GM12878 (cell line): ENCODE data around the gene RTP3. TPM values are rescaled to one million over a fixed set of nuclear protein-coding genes. Genes with fewer than 3 reads are reported as not detected.

Experiments used
- ATAC-seq: fragments of 200-7000 bp; cut with Tn5 transposase; 3 replicates; pipeline ENCODE4 v1.9.1; 2020; ENCODE audit warnings: mild to moderate bottlenecking, moderate library complexity
- BruUV-seq: library from RNA; stranded (reverse); fragments of 400-500 nt; replicated peaks from 2 replicates; lab custom pipeline; 2021; lab: Mats Ljungman, UMichigan
- CTCF ChIA-PET: fragments of 300-600 bp; sonication (Branson Sonifier 250); formaldehyde crosslinking; extraction: SDS; loops from one replicate; lab custom pipeline; 2021; ENCODE audit warnings: inconsistent platforms; lab: Yijun Ruan, JAX
- POLR2A ChIA-PET: fragments of 350-600 bp; formaldehyde crosslinking; extraction: SDS; loops from one replicate; lab custom pipeline; 2021; ENCODE audit warnings: inconsistent platforms; lab: Charles Lee
- RAD21 ChIA-PET: fragments of 300-600 bp; sonication (Branson Sonifier 250); formaldehyde crosslinking; loops from one replicate; lab custom pipeline; 2023; ENCODE audit warnings: antibody characterized with exemption; ENCODE audit not compliant: unreplicated experiment; lab: Charles Lee
- SMC1A ChIA-PET: fragments of 300-600 bp; sonication (Branson Sonifier 250); formaldehyde crosslinking; loops from one replicate; lab custom pipeline; 2023; ENCODE audit not compliant: unreplicated experiment, uncharacterized antibody; lab: Charles Lee
- DNase-seq: peaks from one replicate; pipeline ENCODE4 v3.0.0-alpha.2; 2011; ENCODE audit warnings: low read depth, low spot score
- FAIRE-seq: peaks from 3 replicates; lab custom pipeline; 2011; peaks lifted over from hg19 to GRCh38; lab: Jason Lieb, UNC
- H2AFZ ChIP-seq: 2 replicates; pipeline ENCODE4 v1.6.0; 2011; ENCODE audit warnings: low read depth, low read length, control low read depth; ENCODE audit not compliant: control insufficient read depth
- H3K27ac ChIP-seq: 2 replicates; pipeline ENCODE4 v1.5.1; 2011; ENCODE audit warnings: control low read depth; ENCODE audit not compliant: control insufficient read depth, insufficient read depth
- H3K27me3 ChIP-seq, 2 experiments: replicated peaks in 1 of 2; 2 replicates each; pipeline versions ENCODE4 v1.6.0 to v1.6.1; 2011; ENCODE audit warnings: low read length in 1 of 2; ENCODE audit not compliant: control insufficient read depth in 2 of 2, insufficient read depth in 2 of 2
- H3K36me3 ChIP-seq, 2 experiments: 2 replicates each; pipeline ENCODE4 v1.5.1; 2011; ENCODE audit warnings: low read length in 1 of 2; ENCODE audit not compliant: control insufficient read depth in 2 of 2, insufficient read depth in 2 of 2
- H3K4me1 ChIP-seq: 2 replicates; pipeline ENCODE4 v1.6.1; 2011; ENCODE audit warnings: mild to moderate bottlenecking, low read length, moderate library complexity, mixed read lengths; ENCODE audit not compliant: control insufficient read depth, insufficient read depth
- H3K4me2 ChIP-seq: 2 replicates; pipeline ENCODE4 v1.6.0; 2011; ENCODE audit warnings: control low read depth; ENCODE audit not compliant: control insufficient read depth, insufficient read depth
- H3K4me3 ChIP-seq: fragments of 200-600 bp; sonication (generic); 2 replicates; pipeline ENCODE4 v1.5.1; 2016
- H3K79me2 ChIP-seq: 2 replicates; pipeline ENCODE4 v1.6.0; 2011; ENCODE audit warnings: low read length; ENCODE audit not compliant: control insufficient read depth, insufficient read depth
- H3K9ac ChIP-seq: 2 replicates; pipeline ENCODE4 v1.8.0; 2011; ENCODE audit warnings: low read length, control low read depth, mixed read lengths; ENCODE audit not compliant: control insufficient read depth, insufficient read depth
- H3K9me3 ChIP-seq: replicated peaks from 3 replicates; pipeline ENCODE4 v1.5.1; 2011; ENCODE audit warnings: mild to moderate bottlenecking, low read length; ENCODE audit not compliant: control insufficient read depth, insufficient read depth
- H4K20me1 ChIP-seq: 2 replicates; pipeline ENCODE4 v1.6.0; 2011; ENCODE audit not compliant: control insufficient read depth, insufficient read depth
- BACH1 ChIP-seq: fragments of 450-650 bp; IDR thresholded peaks from 2 replicates; pipeline ENCODE4 v1.6.1; 2017; ENCODE audit warnings: mild to moderate bottlenecking, borderline replicate concordance
- CBFB ChIP-seq: IDR thresholded peaks from 2 replicates; pipeline ENCODE4 v1.6.1; 2016; ENCODE audit warnings: antibody characterized with exemption, low read depth
- KAT2A ChIP-seq: conservative IDR thresholded peaks from 2 replicates; pipeline ENCODE4 v1.6.1; 2011; ENCODE audit warnings: low read depth, low read length; ENCODE audit not compliant: control insufficient read depth
- MTA2 ChIP-seq: fragments of 450-650 bp; IDR thresholded peaks from 2 replicates; pipeline ENCODE4 v1.6.1; 2016; ENCODE audit warnings: low read depth, mild to moderate bottlenecking, moderate library complexity
- RUNX3 ChIP-seq: IDR thresholded peaks from 2 replicates; pipeline ENCODE4 v1.6.1; 2012; ENCODE audit warnings: low read length, inconsistent platforms
- STAT1 ChIP-seq: fragments of 450-650 bp; conservative IDR thresholded peaks from 2 replicates; pipeline ENCODE4 v1.6.1; 2014; ENCODE audit warnings: antibody characterized with exemption, mild to moderate bottlenecking
- SUZ12 ChIP-seq: fragments of 200-600 bp; sonication (generic); IDR thresholded peaks from one replicate; pipeline ENCODE4 v1.6.1; 2018; ENCODE audit warnings: antibody characterized with exemption, mild to moderate bottlenecking; ENCODE audit not compliant: unreplicated experiment
- TAF1 ChIP-seq: IDR thresholded peaks from 2 replicates; pipeline ENCODE4 v1.6.1; 2011; ENCODE audit warnings: mild to moderate bottlenecking, low read depth, low read length, borderline replicate concordance
- TCF3 ChIP-seq: IDR thresholded peaks from 2 replicates; pipeline ENCODE4 v1.6.1; 2012; ENCODE audit warnings: low read depth, mild to moderate bottlenecking, low read length, borderline replicate concordance; ENCODE audit not compliant: insufficient read depth
- ZNF384 ChIP-seq: IDR thresholded peaks from 2 replicates; pipeline ENCODE4 v1.6.1; 2012; ENCODE audit warnings: low read depth, mild to moderate bottlenecking, low read length, improper control_type of control experiment, borderline replicate concordance
- WGBS: methylation state at CpG from one replicate; pipeline ENCODE4 v1.1.6; 2016; ENCODE audit warnings: low lambda C conversion rate; ENCODE audit not compliant: insufficient replicate concordance, insufficient coverage; ENCODE audit errors: missing lambda C conversion rate; 5-methylcytosine and 5-hydroxymethylcytosine counted together
- in situ Hi-C: fragments of 300-500 bp; cut with MboI; formaldehyde crosslinking; loops from 9 replicates; pipeline ENCODE4 v1.14.3; 2018; ENCODE audit warnings: mixed read lengths
- intact Hi-C: fragments of 100-400 bp; cut with micrococcal nuclease; formaldehyde crosslinking; loops from one replicate; pipeline ENCODE4 v1.14.2; 2022; ENCODE audit not compliant: unreplicated experiment
- polyA plus RNA-seq, 11 experiments: library from polyadenylated mRNA; depleted of rRNA in 4 of 11; unstranded in 6 of 11; stranded (reverse) in 5 of 11; fragments of >200 nt; fragmentation: Nextera tagmentation in 4 of 11; fragmentation: Illumina TruSeq in 1 of 11; extraction: Ambion mirVana in 4 of 11; extraction: Trizol in 1 of 11; gene quantifications; 1 replicate in 1 of 11; 2 replicates in 10 of 11; pipeline versions ENCODE4 v1.2.1 to v1.2.3, GENCODE V29; 2011 to 2016; ENCODE audit warnings: inconsistent platforms in 2 of 11, missing spikeins in 2 of 11, low read depth in 1 of 11
- total RNA-seq, 4 experiments: library from RNA; depleted of rRNA in 3 of 4; stranded (reverse); fragments of >200 nt in 3 of 4; fragmentation: Illumina TruSeq in 1 of 4; extraction: Trizol in 1 of 4; gene quantifications; 2 replicates each; pipeline versions ENCODE4 v1.2.1 to v1.2.3, GENCODE V29; 2013 to 2021
- TF ChIP-seq, protein P1 (sequence below): IDR thresholded peaks from 2 replicates; pipeline ENCODE4 v1.6.1; 2011; ENCODE audit warnings: borderline replicate concordance, low read depth, mild to moderate bottlenecking, moderate library complexity, low read length; ENCODE audit not compliant: insufficient read depth, poor library complexity, severe bottlenecking
- TF ChIP-seq, protein P2 (sequence below): fragments of 450-650 bp; IDR thresholded peaks from 2 replicates; pipeline ENCODE4 v1.6.1; 2017; ENCODE audit warnings: antibody characterized with exemption, mild to moderate bottlenecking, moderate library complexity
- TF ChIP-seq, protein P3 (sequence below): fragments of 450-650 bp; IDR thresholded peaks from 2 replicates; pipeline ENCODE4 v1.6.1; 2016; ENCODE audit warnings: mild to moderate bottlenecking, moderate library complexity, borderline replicate concordance

The RTP3 gene
- total and polyA plus RNA-seq, 10 of the 15 experiments (the other 5 are each of a cell fraction or from before 2014, with no cell fraction given): 0.06 TPM; not detected in 9

DNA sequence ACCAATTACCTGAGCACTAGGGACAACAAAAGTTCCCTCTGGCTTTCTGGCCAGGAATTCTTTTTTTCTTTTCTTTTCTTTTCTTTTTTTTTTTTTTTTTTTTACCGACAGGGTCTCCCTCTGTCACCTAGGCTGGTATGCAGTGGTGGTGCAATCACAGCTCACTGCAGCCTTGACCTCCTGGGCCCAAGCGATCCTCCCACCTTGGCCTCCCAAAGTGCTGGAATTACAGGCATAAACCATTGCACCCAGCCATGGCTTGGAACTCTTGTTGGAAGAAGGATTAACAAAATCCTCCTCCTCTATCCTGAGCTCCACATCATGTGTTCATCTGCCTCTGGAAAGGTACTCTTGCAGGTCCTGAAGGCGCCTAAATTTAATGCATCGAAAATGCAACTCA lies 30.2 kb upstream of the RTP3 start (continued):
- TF ChIP-seq, protein P1, sequence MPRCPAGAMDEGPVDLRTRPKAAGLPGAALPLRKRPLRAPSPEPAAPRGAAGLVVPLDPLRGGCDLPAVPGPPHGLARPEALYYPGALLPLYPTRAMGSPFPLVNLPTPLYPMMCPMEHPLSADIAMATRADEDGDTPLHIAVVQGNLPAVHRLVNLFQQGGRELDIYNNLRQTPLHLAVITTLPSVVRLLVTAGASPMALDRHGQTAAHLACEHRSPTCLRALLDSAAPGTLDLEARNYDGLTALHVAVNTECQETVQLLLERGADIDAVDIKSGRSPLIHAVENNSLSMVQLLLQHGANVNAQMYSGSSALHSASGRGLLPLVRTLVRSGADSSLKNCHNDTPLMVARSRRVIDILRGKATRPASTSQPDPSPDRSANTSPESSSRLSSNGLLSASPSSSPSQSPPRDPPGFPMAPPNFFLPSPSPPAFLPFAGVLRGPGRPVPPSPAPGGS: no peak
- TF ChIP-seq BACH1: no peak
- TF ChIP-seq, protein P2, sequence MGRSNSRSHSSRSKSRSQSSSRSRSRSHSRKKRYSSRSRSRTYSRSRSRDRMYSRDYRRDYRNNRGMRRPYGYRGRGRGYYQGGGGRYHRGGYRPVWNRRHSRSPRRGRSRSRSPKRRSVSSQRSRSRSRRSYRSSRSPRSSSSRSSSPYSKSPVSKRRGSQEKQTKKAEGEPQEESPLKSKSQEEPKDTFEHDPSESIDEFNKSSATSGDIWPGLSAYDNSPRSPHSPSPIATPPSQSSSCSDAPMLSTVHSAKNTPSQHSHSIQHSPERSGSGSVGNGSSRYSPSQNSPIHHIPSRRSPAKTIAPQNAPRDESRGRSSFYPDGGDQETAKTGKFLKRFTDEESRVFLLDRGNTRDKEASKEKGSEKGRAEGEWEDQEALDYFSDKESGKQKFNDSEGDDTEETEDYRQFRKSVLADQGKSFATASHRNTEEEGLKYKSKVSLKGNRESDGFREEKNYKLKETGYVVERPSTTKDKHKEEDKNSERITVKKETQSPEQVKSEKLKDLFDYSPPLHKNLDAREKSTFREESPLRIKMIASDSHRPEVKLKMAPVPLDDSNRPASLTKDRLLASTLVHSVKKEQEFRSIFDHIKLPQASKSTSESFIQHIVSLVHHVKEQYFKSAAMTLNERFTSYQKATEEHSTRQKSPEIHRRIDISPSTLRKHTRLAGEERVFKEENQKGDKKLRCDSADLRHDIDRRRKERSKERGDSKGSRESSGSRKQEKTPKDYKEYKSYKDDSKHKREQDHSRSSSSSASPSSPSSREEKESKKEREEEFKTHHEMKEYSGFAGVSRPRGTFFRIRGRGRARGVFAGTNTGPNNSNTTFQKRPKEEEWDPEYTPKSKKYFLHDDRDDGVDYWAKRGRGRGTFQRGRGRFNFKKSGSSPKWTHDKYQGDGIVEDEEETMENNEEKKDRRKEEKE: no peak
- TF ChIP-seq SUZ12: no peak
- TF ChIP-seq KAT2A: no peak

DNA sequence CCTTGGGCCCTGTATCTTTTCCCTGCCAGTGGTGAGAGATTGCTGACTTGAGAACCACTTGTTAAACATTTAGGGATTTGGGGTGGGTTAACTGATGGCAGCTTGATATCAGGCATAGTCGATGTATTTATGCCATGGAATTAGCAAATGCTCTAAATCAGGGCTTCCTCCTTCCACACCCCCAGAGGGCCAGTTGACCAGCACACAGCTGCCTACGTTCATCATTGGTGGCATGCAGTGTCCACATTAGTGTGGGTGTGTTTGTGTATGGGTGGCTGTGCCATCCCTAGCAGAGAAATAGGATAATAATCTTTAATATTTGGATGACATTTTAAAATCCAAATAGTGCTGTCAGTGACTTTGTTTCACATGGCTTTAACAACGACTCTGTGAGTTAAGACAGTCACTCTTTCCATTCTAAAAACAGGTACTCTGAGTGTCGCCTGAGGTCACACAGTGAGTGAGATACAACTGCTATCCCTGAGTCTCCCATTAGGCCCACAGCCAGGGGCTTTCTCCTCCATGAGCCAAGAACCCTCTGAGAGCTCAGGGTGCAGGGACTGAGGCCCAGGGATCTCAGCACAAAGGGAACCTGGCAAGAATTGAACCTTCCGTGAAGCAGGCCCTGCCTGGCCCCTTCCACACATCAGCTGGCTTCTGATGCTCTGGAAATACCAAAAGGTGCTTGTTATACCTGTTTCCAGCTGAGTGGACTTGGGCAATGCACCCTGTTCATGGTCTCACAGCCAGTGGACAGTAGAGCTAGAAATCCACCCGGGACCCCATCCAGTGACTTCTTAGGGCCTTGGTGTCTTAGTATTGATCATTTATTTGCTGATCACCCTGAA lies 28.8 kb upstream of the RTP3 start:
- Histone ChIP-seq H3K4me3 (no peak overlapping the region), H3K27ac (no peak overlapping the region), H2AFZ (no peak overlapping the region), H3K4me2 (no peak overlapping the region), H3K27me3 (peaks cover 5 to 11% of the 10 kb centered on the region in 2 experiments; a peak in 3 of 4 replicates), H3K4me1 (no peaks in the 10 kb centered on the region), H3K9ac (no peak overlapping the region), H3K9me3 (no peaks in the 10 kb centered on the region), H3K36me3 (no peaks in the 10 kb centered on the region), H4K20me1 (no peaks in the 10 kb centered on the region; the same call in 1 of the 2 replicates), H3K79me2 (no peaks in the 10 kb centered on the region)
- intact Hi-C loops: no loop called here
- FAIRE-seq (no peak), ATAC-seq (no peak), DNase-seq (no peak)
- ChIA-PET RAD21 (no interaction called here), POLR2A (no interaction called here), CTCF (interaction anchor here (1.0 to 1.3 kb wide), 2 partner anchors 18 to 20 kb away, joined by 3 to 10 read pairs; no protein-coding TSS in a partner anchor), SMC1A (no interaction called here)
- in situ Hi-C loops: no loop called here
- no TSS peak for BruUV-seq
- WGBS: 11% methylated on average over 6 of the region's 6 CpGs
- no peak for TF ChIP-seq RUNX3
- TF ChIP-seq MTA2: no peak
- no peak for TF ChIP-seq CBFB
- no peak for TF ChIP-seq TAF1
- no peak for TF ChIP-seq ZNF384
- TF ChIP-seq STAT1: no peak
- no peak for TF ChIP-seq TCF3
- TF ChIP-seq, protein P3, sequence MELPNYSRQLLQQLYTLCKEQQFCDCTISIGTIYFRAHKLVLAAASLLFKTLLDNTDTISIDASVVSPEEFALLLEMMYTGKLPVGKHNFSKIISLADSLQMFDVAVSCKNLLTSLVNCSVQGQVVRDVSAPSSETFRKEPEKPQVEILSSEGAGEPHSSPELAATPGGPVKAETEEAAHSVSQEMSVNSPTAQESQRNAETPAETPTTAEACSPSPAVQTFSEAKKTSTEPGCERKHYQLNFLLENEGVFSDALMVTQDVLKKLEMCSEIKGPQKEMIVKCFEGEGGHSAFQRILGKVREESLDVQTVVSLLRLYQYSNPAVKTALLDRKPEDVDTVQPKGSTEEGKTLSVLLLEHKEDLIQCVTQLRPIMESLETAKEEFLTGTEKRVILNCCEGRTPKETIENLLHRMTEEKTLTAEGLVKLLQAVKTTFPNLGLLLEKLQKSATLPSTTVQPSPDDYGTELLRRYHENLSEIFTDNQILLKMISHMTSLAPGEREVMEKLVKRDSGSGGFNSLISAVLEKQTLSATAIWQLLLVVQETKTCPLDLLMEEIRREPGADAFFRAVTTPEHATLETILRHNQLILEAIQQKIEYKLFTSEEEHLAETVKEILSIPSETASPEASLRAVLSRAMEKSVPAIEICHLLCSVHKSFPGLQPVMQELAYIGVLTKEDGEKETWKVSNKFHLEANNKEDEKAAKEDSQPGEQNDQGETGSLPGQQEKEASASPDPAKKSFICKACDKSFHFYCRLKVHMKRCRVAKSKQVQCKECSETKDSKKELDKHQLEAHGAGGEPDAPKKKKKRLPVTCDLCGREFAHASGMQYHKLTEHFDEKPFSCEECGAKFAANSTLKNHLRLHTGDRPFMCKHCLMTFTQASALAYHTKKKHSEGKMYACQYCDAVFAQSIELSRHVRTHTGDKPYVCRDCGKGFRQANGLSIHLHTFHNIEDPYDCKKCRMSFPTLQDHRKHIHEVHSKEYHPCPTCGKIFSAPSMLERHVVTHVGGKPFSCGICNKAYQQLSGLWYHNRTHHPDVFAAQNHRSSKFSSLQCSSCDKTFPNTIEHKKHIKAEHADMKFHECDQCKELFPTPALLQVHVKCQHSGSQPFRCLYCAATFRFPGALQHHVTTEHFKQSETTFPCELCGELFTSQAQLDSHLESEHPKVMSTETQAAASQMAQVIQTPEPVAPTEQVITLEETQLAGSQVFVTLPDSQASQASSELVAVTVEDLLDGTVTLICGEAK: no peak
